ENCODE data around the gene MX1. TPM values are rescaled to one million over a fixed set of nuclear protein-coding genes. Genes with fewer than 3 reads are reported as not detected.
"Not testable (repeated sequence)": the region's sequence is repeated elsewhere in the genome, so short reads cannot be mapped to it uniquely, and the experiment has no call there.

Gene MX1
- total RNA-seq, 1 donor from 2014 or later, result 3.3 TPM

DNA sequence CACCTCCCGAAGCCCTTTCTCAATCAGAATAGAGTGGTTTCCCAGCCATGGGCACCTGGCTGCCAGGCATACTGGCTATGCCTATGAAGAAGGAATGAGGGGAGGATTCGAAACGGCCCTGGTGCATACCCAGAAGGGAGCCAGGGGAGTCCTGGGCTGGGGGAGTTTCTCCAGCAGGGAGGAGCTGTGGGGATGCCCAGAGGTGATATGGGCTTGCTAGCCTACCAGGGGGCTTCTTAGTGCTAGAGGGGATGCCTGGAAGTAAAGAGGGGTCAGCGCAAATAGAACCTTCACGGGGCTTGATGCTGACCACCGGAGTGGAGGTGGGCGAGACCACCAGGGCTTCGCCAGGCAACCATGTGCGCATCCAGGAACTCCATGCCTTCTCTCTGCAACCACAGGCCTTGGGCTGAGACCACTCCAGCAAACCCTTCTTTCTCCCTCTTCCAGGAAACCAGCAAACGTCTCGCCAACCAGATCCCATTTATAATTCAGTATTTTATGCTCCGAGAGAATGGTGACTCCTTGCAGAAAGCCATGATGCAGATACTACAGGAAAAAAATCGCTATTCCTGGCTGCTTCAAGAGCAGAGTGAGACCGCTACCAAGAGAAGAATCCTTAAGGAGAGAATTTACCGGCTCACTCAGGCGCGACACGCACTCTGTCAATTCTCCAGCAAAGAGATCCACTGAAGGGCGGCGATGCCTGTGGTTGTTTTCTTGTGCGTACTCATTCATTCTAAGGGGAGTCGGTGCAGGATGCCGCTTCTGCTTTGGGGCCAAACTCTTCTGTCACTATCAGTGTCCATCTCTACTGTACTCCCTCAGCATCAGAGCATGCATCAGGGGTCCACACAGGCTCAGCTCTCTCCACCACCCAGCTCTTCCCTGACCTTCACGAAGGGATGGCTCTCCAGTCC is 18.2 kb upstream of the MX1 start:
- Mint-ChIP-seq H3K9me3 (no peaks in the 10 kb centered on the region), H3K4me3 (no peak overlapping the region), H3K27me3 (ENCODE audit: low read depth) (no peaks in the 10 kb centered on the region), H3K27ac (ENCODE audit: unreplicated experiment) (no peak overlapping the region), H3K4me1 (peaks cover 21% of the 10 kb centered on the region), H3K36me3 (ENCODE audit: low read depth) (no peaks in the 10 kb centered on the region)
- DNase-seq (ENCODE audit: low read depth, low spot score), result no peak
- TF ChIP-seq, protein P1, sequence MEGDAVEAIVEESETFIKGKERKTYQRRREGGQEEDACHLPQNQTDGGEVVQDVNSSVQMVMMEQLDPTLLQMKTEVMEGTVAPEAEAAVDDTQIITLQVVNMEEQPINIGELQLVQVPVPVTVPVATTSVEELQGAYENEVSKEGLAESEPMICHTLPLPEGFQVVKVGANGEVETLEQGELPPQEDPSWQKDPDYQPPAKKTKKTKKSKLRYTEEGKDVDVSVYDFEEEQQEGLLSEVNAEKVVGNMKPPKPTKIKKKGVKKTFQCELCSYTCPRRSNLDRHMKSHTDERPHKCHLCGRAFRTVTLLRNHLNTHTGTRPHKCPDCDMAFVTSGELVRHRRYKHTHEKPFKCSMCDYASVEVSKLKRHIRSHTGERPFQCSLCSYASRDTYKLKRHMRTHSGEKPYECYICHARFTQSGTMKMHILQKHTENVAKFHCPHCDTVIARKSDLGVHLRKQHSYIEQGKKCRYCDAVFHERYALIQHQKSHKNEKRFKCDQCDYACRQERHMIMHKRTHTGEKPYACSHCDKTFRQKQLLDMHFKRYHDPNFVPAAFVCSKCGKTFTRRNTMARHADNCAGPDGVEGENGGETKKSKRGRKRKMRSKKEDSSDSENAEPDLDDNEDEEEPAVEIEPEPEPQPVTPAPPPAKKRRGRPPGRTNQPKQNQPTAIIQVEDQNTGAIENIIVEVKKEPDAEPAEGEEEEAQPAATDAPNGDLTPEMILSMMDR (conservative IDR thresholded peaks at IDR 0.05), result no peak

DNA sequence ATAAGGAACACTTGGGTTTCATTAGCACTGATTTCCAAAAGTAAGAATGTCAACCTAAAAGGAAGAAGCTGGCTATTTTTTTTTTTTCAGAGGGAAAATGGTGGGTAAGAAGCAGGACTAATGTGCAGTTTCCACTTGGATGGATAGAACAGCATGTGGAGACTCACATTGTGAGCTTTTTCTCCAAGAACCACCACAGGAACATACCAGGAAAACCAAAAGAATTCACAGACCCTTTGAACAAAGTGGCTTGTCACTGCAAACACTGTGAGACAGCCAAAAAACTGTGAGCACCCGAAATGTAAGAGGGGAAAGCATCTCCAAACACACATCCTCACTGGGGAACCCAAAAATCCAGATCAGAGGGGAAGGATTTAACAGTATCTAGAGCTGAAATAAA is 15.7 kb upstream of the MX1 start:
- DNase-seq (ENCODE audit: low read depth, low spot score), result no peak
- TF ChIP-seq, protein P1 (conservative IDR thresholded peaks at IDR 0.05), result no peak
- peaks cover 7% of the 10 kb centered on the region for H3K4me1 Mint-ChIP-seq
- H3K27ac Mint-ChIP-seq (ENCODE audit: unreplicated experiment), result no peak overlapping the region
- H3K36me3 Mint-ChIP-seq (ENCODE audit: low read depth), result no peaks in the 10 kb centered on the region
- H3K27me3 Mint-ChIP-seq (ENCODE audit: low read depth), result peaks cover 10% of the 10 kb centered on the region
- peaks cover 13% of the 10 kb centered on the region for H3K9me3 Mint-ChIP-seq
- H3K4me3 Mint-ChIP-seq, result no peak overlapping the region

DNA sequence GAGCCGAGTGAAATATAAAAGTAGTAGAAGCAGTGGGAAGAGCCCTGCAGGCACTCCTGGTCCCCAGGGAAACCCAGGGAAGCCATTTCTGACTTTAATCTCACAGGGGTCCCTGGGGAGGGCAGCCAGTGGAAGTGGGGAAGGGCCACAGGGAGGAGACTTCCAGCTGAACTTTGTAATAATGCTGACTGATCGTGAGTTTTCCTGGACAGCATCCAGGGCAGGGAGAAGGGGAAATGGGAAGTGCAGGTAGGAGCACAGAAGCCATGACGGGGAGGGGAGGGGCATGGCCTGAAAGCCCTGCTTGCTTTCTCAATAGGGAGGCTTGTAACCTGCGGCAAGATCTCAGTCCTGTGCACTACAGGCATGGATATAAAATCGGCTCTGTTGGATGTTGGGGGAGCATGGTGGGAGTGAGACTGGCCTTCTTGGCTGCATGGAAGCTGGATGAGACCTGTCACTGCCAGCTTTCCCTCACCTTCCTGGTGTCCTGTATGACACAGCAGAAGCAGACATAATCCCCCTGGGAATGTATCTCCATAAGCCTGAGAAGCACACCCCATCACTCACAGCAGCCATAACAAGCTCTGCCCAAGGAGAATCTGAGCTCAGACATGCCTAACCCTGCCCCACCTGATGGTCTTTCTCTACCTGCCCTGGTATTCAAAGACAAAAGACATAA is 15.1 kb upstream of the MX1 start:
- no peak overlapping the region for H3K27ac Mint-ChIP-seq (ENCODE audit: unreplicated experiment)
- no peak overlapping the region for H3K4me3 Mint-ChIP-seq
- TF ChIP-seq, protein P1 (conservative IDR thresholded peaks at IDR 0.05), result no peak
- H3K9me3 Mint-ChIP-seq, result peaks cover 15% of the 10 kb centered on the region
- H3K4me1 Mint-ChIP-seq, result peaks cover 7% of the 10 kb centered on the region
- DNase-seq (ENCODE audit: low read depth, low spot score), result no peak
- H3K36me3 Mint-ChIP-seq (ENCODE audit: low read depth), result no peaks in the 10 kb centered on the region
- H3K27me3 Mint-ChIP-seq (ENCODE audit: low read depth), result peaks cover 11% of the 10 kb centered on the region

DNA sequence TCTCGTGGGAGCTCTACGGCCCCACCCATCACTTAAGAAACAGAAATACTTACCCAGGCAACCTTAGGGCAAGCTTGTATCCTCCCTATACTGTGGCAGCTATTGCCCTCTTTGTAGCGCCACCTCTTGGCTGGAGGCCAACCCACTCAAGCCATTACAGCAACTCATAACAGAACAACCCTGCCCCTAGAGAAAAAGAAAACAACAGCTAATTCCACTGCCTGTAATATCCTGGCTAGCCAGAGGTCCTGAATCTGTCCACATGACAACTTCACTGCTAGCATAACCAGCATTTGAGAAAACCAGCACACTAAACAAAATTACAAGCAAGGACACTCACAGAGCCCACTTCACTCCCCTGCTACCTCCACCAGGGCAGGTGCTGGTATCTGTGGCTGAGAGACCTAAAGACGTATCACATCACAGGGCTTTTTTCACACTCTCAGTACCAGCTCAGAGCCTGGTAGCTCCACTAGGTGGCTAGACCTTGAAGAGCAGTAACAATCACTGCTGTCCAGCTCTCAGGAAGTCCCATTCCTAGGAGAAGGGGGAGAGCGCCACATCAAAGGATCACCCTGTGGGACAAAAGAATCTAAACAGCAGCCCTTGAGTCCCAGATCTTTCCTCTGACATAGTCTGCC is 14.5 kb upstream of the MX1 start:
- H3K27ac Mint-ChIP-seq (ENCODE audit: unreplicated experiment), result no peak overlapping the region
- peaks cover 11% of the 10 kb centered on the region for H3K27me3 Mint-ChIP-seq (ENCODE audit: low read depth)
- H3K4me3 Mint-ChIP-seq, result no peak overlapping the region
- peaks cover 7% of the 10 kb centered on the region for H3K4me1 Mint-ChIP-seq
- peaks cover 15% of the 10 kb centered on the region for H3K9me3 Mint-ChIP-seq
- no peaks in the 10 kb centered on the region for H3K36me3 Mint-ChIP-seq (ENCODE audit: low read depth)
- no peak for DNase-seq (ENCODE audit: low read depth, low spot score)
- TF ChIP-seq, protein P1 (conservative IDR thresholded peaks at IDR 0.05), result peak; percentile 25

DNA sequence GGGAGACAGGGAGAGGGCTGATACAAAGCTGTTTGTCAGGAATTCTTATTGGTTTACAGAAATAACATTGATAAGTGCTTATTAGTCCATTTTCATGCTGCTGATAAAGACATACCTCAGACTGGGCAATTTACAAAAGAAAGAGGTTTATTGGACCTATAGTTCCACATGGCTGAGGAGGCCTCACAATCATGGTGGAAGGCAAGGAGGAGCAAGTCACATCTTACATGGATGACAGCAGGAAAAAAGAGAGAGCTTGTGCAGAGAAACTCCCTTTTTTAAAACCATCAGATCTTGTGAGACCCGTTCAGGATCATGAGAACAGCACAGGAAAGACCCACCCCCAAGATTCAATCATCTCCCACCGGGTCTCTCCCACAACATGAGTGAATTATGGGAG is 8.5 kb upstream of the MX1 start:
- Mint-ChIP-seq H3K9me3 (peaks cover 19% of the 10 kb centered on the region), H3K4me1 (peaks cover 13% of the 10 kb centered on the region), H3K4me3 (peak overlapping the region; percentile 60), H3K27me3 (ENCODE audit: low read depth) (peaks cover 11% of the 10 kb centered on the region), H3K27ac (ENCODE audit: unreplicated experiment) (peak overlapping the region; percentile 25)
- not testable (repeated sequence) for H3K36me3 Mint-ChIP-seq (ENCODE audit: low read depth); DNase-seq (ENCODE audit: low read depth, low spot score)
